SH-SY5Y (cell line): ENCODE measurements around the gene ACADSB.

Source experiments
- GATA2 ChIP-seq: IDR thresholded peaks from 2 replicates; pipeline ENCODE4 v1.6.1; 2011; ENCODE audit warnings: mild to moderate bottlenecking, low read depth, low read length
- GATA3 ChIP-seq: IDR thresholded peaks from 2 replicates; pipeline ENCODE4 v1.6.1; 2011; ENCODE audit warnings: low read depth, mild to moderate bottlenecking, low read length, moderate library complexity

DNA sequence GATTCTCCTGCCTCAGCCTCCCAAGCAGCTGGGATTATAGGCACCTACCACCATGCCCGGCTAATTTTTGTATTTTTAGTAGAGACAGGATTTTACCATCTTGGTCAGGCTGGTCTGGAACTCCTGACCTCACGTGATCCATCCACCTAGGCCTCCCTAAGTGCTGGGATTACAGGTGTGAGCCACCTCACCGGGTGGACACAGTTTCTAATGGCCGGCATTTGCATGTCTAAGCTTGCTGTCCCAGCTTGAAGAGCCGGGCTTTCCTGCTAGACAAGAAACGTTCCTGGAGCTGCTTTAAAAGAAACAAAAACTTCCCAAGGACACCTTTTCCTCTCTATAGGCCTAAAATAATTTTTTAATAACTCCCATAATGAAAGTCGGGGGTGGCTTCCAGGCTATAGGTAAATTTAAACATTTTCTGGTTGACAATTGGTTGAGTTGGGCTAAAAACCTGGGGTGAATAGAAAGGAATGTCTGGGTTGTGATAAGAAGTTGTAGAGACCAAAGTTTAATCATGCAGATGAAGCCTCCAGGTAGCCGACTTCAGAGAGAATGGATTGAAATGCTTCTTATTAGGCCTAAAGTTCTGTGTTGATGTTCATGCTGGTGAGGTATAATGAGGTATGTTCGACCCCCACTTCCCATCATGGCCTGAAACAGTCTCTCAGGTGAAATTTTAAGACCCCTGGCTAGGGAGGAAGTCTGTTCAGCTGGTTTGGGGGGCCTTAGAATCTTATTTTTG is 8.8 kb downstream of the ACADSB start:
- TF ChIP-seq GATA2 (no peak), GATA3 (no peak)
